A673 (cell line): ENCODE results near the gene CUX1. TPM values are rescaled to one million over a fixed set of nuclear protein-coding genes. Genes with fewer than 3 reads are reported as not detected.

ENCODE experiments used
- BruUV-seq: library from RNA; stranded (reverse); fragments of 400-500 nt; replicated peaks from 2 replicates; lab custom pipeline; 2021; lab: Mats Ljungman, UMichigan
- CTCF ChIA-PET: fragments of 300-600 bp; sonication (Branson Sonifier 250); formaldehyde crosslinking; loops from one replicate; lab custom pipeline; 2022; ENCODE audit warnings: antibody characterized with exemption; lab: Charles Lee
- POLR2A ChIA-PET: fragments of 300-600 bp; sonication (Branson Sonifier 250); formaldehyde crosslinking; loops from one replicate; lab custom pipeline; 2022; ENCODE audit warnings: antibody characterized with exemption; ENCODE audit not compliant: low non-redundant PET; lab: Charles Lee
- DNase-seq: peaks from one replicate; pipeline ENCODE4 v3.0.0-alpha.2; 2015; ENCODE audit warnings: low spot score
- H3K27ac ChIP-seq: fragments of 200-600 bp; sonication (generic); 2 replicates; pipeline ENCODE4 v1.5.1; 2016; ENCODE audit warnings: mixed run types, low read depth, mild to moderate bottlenecking, mixed read lengths, antibody characterized with exemption, low read length; ENCODE audit not compliant: poor library complexity, severe bottlenecking
- H3K27me3 ChIP-seq: fragments of 200-600 bp; sonication (generic); replicated peaks from 2 replicates; pipeline ENCODE4 v1.6.1; 2017; ENCODE audit warnings: mixed run types, low read depth, mild to moderate bottlenecking, mixed read lengths, antibody characterized with exemption, low read length; ENCODE audit not compliant: insufficient read depth, poor library complexity
- H3K36me3 ChIP-seq: fragments of 200-600 bp; sonication (generic); 2 replicates; pipeline ENCODE4 v1.6.1; 2016; ENCODE audit warnings: mixed run types, mild to moderate bottlenecking, mixed read lengths, antibody characterized with exemption, low read length; ENCODE audit not compliant: insufficient read depth, poor library complexity, severe bottlenecking
- H3K4me1 ChIP-seq: fragments of 200-600 bp; sonication (generic); 2 replicates; pipeline ENCODE4 v1.6.1; 2017; ENCODE audit warnings: mixed run types, mild to moderate bottlenecking, mixed read lengths, antibody characterized with exemption, low read length; ENCODE audit not compliant: insufficient read depth, poor library complexity, severe bottlenecking
- H3K4me3 ChIP-seq: fragments of 200-600 bp; sonication (generic); 2 replicates; pipeline ENCODE4 v1.5.1; 2016; ENCODE audit warnings: low read depth, mixed run types, mild to moderate bottlenecking, mixed read lengths, low read length; ENCODE audit not compliant: poor library complexity, severe bottlenecking
- H3K9me3 ChIP-seq: fragments of 200-600 bp; sonication (generic); 2 replicates; pipeline ENCODE4 v1.6.1; 2016; ENCODE audit warnings: mixed run types, low read depth, mild to moderate bottlenecking, mixed read lengths, antibody characterized with exemption, low read length; ENCODE audit not compliant: poor library complexity, severe bottlenecking
- CTCF ChIP-seq: fragments of 300-800, 200-600 bp; sonication (generic); conservative IDR thresholded peaks from 2 replicates; pipeline ENCODE4 v1.5.1; 2017; ENCODE audit warnings: low read depth, mild to moderate bottlenecking, antibody characterized with exemption, low read length, moderate library complexity, mixed read lengths
- EZH2 ChIP-seq: fragments of 200-600 bp; sonication (generic); IDR thresholded peaks from 2 replicates; pipeline ENCODE4 v1.6.1; 2017; ENCODE audit warnings: borderline replicate concordance, low read depth, mild to moderate bottlenecking, mixed read lengths, antibody characterized with exemption, low read length; ENCODE audit not compliant: poor library complexity, severe bottlenecking
- intact Hi-C: fragments of 100-400 bp; cut with micrococcal nuclease; formaldehyde crosslinking; loops from one replicate; pipeline ENCODE4 v1.10.0; 2022; ENCODE audit not compliant: unreplicated experiment
- total RNA-seq: library from RNA; stranded (reverse); gene quantifications from 2 replicates; pipeline ENCODE4 v1.2.3, GENCODE V29; 2021

CUX1 gene
- total RNA-seq, 1 experiment from 2014 or later: 49.4 TPM

GRCh38 chr7:102241431-102241830 is 424.0 kb downstream of the CUX1 start:
- H3K27ac ChIP-seq: no peak overlapping the region
- BruUV-seq: no TSS peak
- H3K4me1 ChIP-seq: no peaks in the 10 kb centered on the region
- POLR2A ChIA-PET: no interaction called here
- no peak for DNase-seq
- no peaks in the 10 kb centered on the region for H3K27me3 ChIP-seq
- no peak for TF ChIP-seq CTCF
- TF ChIP-seq EZH2: no peak
- H3K4me3 ChIP-seq: no peak overlapping the region
- H3K9me3 ChIP-seq: no peaks in the 10 kb centered on the region
- H3K36me3 ChIP-seq: no peaks in the 10 kb centered on the region
- CTCF ChIA-PET: no interaction called here
- intact Hi-C loops: no loop called here

- BruUV-seq: no TSS peak
- intact Hi-C loops: no loop called here
- Histone ChIP-seq H3K27ac (no peak overlapping the region), H3K27me3 (no peaks in the 10 kb centered on the region), H3K4me3 (no peak overlapping the region), H3K36me3 (peaks cover 3% of the 10 kb centered on the region), H3K4me1 (no peaks in the 10 kb centered on the region), H3K9me3 (no peaks in the 10 kb centered on the region)
- ChIA-PET CTCF (no interaction called here), POLR2A (no interaction called here)
- no peak for DNase-seq
- TF ChIP-seq CTCF (no peak), EZH2 (no peak)
Measured at GRCh38 chr7:102244601-102245000, 427.2 kb downstream of the CUX1 start.

- H3K9me3 ChIP-seq: no peaks in the 10 kb centered on the region
- peaks cover 3% of the 10 kb centered on the region for H3K36me3 ChIP-seq
- no peaks in the 10 kb centered on the region for H3K27me3 ChIP-seq
- CTCF ChIA-PET: no interaction called here
- no peak overlapping the region for H3K27ac ChIP-seq
- BruUV-seq: no TSS peak
- intact Hi-C loops: no loop called here
- peaks cover 16% of the 10 kb centered on the region for H3K4me1 ChIP-seq
- no peak overlapping the region for H3K4me3 ChIP-seq
- DNase-seq: no peak
- POLR2A ChIA-PET: no interaction called here
- TF ChIP-seq CTCF (no peak), EZH2 (no peak)
Measured at GRCh38 chr7:102248081-102248455, 430.6 kb downstream of the CUX1 start.
